Renal cortex interstitium (tissue), 11 donors: ENCODE results near the gene SYF2. TPM values are rescaled to one million over a fixed set of nuclear protein-coding genes. Genes with fewer than 3 reads are reported as not detected.
"Not testable (repeated sequence)": the region's sequence is repeated elsewhere in the genome, so short reads cannot be mapped to it uniquely, and the experiment has no call there.

Experiments used
- DNase-seq, 11 donors: peaks; one replicate each; pipeline ENCODE4 v3.0.0-alpha.2; 2013; ENCODE audit warnings: low read depth in 9 of 11, low spot score in 4 of 11; ENCODE audit errors: extremely low read depth in 1 of 11
- polyA plus RNA-seq, 3 donors: library from polyadenylated mRNA; unstranded; fragments of 120-200 nt; gene quantifications; one replicate each; pipeline ENCODE4 v1.2.1, GENCODE V29; 2013; ENCODE audit not compliant: insufficient read length in 3 of 3

Gene SYF2
- polyA plus RNA-seq, 3 donors = 94.5 to 125 (median 105) TPM

DNA sequence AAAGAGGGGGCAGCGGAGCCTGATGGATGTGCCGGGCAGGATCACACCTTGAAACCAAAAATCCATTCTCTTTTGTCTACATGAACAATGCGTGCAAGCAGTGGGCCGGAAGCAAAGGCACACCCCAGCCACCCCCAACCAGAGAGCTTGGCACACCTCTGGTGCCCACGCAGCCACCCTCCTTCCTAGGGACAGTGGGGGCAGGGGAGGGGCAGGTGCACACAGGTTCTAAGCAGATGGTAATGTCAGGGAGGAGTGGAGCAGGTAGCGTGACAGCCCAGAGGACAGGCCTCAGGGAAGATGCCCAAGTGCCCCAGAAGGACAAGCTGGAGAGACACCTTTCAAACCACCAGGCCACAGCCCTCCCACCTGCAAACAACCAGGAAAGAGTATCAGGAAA, 36.5 kb downstream of the SYF2 start:
- DNase-seq = no peak

DNA sequence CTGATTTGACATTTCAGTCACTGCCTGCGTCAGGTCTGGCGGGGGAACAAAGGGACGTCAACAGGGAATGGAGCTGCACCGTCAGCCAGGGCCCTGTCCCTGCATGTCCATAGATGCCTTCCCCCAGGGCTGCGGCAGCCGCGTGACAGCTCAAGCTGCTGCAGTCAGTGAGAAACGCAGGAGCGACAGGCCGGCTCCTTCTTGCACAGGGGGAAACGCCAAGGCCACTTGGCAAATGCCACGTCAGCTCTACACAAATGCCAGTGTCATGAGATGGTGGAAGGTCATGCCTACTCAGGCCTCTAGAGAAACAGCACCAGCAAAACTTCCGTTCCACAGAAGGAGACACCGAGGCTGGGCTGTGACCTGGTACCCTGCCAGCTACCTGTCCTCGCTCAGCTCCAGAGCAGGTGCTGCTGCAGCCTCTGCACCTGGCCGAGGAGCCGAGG, 37.7 kb downstream of the SYF2 start:
- DNase-seq = no peak

DNA sequence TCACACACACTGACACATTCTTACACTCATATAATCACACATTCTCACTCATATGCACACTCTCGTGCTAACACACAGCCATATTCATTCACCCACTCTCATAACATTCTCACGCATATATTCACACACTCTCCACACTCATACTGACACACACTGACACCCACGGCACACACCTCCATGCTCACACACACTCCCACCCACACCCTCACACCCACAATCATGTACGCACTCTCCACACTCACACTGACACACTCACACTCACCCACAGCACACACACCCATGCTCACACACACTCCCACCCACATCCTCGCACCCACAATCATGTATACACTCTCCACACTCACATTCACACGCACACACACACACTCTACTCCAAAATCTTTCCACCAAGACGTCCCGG, 38.2 kb downstream of the SYF2 start:
- no peak for DNase-seq

DNA sequence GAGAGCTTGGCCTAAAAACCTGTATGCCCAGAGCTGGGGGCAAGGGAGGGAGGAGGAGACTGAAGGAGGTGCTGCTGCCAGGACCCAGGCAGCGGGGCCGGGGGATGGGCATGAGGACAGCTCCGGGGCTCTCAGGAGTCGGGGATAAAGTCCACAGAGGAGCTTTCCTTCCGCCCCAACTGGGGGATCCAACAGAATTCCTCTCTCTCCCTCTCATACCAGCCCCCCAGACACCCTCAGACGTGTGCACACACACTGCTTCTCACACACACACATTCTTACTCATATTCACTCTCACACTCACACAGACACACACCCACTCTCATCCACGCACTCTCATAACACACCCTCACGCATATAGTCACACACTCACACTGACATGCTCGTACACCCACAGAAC, 39.1 kb downstream of the SYF2 start:
- DNase-seq = no peak

DNA sequence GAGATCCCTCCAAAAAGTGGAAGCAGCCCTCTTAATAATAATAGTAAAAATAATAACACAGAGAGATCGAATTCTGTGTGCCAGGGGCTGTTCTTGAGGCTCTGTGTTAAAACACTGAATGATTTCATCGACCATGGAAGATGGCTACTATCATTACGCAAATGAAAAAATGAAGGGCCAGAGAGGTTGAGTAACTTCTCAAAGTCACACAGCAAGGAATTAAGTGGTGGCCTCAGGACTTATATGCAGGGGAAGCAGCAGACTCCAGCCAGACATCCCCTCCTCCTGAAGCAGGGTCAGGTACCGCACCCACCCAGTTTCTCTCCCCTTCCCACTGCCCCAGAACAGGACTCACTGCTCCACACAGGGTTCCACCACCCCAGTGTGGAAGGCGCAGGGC, 40.1 kb downstream of the SYF2 start:
- DNase-seq = no peak

DNA sequence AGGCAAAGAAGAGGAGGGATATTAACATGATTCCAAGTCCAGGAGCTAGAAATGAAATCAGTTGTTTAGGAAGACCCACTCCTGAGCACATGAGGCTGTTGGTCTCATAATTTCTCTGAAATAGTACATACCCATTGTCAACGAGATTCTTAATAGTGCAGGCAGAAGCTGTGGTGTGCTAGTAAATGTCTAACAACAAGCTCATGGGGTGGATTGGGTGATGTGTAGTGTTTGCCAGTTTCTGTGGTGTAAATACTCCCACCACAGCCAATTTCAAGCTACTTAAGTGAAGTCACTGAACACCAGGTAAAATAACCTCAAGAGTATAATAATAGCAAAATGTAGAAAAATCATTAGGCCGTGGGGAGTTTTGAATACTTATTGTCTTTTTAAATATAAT, 42.0 kb downstream of the SYF2 start:
- no peak for DNase-seq

DNA sequence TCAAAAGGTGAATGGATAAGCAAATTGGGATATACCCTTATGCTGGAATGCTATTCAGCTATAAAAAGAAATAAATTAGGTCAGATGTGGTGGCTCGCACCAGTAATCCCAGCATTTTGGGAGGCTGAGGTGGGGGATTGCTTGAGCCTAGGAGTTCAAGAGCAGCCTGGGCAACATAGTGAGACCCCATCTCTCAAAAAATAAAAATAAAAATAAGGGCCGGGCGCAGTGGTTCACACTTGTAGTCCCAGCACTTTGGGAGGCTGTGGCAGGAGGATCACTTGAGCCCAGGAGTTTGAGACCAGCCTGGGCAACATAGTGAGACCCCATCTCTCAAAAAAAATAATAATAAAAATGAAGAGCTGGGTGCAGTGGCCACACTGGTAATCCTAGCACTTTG, 44.4 kb downstream of the SYF2 start:
- not testable (repeated sequence) for DNase-seq

DNA sequence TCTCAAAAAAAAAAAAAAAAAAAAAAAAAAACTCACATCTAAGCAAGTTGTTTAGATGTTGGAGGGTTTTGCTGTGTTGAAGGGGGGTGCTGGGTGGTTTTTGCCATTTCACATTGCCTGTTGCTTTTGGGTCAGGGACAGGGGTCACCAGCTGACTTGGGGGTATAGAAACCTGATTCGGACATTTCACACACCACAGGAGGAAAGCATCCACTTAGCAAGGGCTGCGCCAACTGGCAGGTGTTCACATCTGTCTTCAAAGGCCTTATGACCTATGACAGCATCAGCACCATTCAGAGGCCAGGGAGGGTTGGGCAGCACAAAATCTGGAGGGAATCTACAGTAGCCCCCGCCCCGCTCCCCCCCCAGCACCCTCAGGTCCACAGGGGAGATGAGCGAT, 45.2 kb downstream of the SYF2 start:
- no peak for DNase-seq

DNA sequence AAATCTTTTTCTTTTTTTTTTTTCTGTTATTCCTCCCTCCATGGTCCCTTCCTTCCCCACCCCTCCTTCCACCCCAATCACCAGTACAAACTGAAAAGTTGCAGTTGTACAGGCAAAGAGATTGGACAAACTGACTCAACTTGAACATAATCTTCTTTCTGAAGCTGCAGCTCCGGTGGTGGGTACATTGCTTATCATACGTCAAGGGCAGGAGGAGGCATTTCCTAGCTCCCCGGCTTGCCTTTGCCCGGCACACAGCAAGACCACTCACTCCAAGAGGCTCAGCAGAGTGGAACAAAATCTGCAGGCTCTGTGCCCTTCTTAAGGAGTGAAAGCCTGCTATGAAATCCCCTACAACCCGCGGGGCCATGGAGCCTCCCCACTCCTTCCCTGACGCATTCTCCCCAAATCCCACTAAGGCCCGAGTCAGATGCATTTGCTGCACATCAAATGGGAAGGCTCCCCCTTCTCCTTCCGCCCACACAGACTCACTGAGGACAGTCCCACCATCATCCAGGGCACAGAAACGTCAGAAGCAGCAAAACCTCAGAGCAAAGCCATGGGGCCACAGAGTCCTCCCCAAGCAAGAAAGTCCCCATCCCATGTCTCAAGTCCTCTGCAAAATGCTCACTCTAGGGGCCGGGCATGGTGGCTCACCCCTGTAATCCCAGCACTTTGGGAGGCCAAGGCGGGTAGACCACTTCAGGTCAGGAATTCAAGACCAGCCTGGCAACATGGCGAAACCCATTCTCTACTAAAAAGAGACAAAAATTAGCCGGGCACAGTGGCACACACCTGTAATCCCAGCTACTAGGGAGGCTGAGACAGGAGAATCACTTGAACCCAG, 45.9 kb downstream of the SYF2 start:
- no peak for DNase-seq

DNA sequence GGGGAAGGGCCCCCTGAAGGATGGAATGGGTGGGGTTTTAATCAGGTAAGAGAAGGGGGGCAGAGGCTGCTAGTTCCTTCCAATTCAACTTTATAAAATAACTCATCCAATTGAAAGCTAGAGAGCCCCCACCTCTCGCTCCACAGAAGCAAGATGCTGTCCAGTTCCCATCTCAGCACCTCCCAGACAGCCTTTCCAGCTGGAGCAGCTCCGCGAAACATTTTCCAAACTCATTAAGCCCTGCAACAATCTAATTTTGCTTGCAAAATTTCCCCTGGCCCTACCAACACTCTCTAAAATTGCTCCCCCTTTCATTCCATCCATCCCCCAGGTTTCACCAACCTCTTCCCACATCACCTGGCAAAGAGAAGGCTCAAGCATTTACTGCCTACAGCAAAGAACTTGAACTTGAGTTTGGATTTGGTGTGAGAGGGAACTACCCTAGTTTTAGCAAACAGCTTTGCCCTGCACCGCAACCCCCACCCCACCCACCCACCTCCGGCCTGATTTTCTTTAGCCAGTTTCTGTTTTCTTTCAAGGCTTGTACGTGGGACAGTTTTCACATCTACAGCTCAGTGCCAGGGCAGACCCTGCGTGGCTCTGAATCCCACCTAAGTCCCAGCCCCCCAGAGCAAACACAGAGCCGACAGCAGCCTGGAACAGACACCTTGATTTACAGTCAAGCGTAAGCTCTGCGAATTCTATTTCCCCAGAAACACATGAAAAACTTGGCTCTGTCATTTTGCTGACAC, 46.7 kb downstream of the SYF2 start:
- no peak for DNase-seq

DNA sequence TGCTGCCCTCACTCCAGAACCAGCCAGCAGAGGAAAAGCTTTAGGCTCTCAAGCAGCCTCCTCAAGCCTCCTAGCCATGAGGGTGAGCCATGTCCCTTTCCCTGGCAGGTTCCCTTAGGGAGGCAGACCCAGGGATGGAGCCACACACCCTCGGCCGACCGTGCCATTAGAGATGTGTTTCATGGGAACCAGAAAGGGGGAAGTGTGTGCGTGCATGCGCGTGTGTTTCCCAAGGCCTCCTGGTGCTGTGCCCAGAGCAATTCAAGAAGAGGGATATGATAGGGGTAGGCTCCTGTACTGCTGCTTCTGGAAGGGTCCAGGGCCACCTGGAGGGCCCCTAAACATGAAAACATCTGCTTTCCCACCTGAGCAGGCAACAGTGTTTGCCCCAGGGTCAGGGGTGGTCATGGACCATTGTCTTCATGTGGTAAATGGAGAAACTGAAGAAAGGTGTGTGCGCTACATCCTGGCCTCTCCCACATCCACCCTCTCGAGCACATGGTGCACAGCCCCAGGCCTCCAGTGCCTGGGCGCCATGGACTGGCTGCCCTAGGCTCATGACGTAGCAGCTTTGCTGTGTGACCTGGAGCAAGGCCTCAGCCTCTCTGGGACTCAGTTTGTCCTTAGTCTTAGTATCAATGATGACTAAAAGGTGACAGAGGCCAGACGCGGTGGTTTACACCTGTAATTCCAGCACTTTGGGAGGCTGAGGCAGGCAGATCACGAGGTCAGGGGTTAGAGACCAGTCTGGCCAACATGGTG, 48.1 kb downstream of the SYF2 start:
- no peak for DNase-seq

DNA sequence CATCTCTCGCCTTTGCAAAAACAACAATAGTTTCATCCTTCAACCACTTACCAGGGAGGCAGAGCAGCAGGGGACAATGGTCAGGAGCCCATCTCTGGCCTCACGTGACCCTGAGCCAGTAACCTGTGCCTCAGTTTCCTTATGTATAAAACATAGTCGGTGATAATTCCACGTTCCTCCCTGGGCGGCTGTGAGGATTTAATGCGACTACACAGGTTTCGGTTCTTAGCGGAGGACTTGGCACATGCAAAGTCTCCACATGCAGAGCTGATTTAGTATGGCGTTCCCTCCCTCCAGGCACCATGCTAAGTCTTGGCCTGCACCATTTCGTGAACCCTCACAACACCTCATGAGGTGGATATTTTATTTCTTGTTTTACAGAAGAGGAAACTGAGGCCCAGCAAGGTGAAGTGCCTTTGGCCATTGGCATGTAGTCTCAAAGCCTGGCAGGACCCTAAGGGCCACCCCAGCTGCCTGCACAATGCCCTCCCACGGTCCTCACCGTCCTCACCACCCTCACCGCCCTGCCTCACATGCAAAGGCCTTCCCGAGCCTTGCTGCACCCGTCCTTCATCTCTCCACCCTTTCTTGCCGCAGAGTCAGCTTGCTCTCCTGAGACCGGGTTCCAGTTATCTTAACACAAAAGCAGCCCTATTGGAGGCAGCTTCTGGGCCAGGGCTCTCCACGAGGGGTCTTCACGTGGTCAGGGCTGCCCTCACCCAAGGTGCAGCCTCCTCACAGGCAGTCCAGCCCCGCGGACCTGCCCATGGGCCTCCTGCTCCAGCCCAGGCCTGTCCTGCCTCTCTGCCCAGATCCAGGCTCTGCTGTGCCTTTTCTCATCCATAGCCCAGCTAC, 48.9 kb downstream of the SYF2 start:
- no peak for DNase-seq

DNA sequence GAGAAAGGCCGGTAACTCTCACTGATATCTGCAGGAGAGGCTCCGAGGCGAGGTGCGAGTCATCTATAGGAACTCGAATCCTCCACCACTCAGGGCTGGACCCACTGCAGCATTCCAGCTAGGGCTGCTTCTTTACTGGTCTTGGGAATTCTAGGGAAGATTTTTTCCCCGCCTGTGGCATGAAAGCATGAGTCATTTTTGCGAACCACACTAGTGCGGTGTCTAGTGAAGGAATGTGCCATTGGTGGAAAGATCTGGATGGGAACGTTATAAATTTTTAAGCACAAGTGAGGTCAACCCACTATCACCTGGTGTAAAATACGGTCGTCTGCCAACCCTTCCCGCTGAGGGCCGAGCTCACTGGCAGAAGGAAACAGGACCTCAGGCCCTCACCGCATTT, 49.7 kb downstream of the SYF2 start:
- DNase-seq = no peak

DNA sequence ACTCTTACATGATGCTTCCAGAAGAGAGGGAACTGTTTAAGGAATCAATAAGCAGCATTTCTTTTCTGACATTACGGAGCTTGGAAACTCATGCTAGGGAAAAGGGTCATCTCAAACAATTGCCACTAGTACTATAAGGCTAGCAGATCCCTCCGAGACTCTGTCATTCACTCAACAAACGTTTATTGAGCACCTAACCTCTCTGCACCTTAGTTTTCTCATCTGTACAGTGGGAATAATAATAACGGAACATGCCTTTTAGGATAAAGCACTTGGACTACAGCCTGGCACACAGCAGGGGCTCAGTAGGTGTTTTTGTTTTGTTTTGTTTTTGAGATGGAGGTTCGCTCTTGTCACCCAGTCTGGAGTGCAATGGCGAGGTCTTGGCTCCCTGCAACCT, 51.3 kb downstream of the SYF2 start:
- no peak for DNase-seq

DNA sequence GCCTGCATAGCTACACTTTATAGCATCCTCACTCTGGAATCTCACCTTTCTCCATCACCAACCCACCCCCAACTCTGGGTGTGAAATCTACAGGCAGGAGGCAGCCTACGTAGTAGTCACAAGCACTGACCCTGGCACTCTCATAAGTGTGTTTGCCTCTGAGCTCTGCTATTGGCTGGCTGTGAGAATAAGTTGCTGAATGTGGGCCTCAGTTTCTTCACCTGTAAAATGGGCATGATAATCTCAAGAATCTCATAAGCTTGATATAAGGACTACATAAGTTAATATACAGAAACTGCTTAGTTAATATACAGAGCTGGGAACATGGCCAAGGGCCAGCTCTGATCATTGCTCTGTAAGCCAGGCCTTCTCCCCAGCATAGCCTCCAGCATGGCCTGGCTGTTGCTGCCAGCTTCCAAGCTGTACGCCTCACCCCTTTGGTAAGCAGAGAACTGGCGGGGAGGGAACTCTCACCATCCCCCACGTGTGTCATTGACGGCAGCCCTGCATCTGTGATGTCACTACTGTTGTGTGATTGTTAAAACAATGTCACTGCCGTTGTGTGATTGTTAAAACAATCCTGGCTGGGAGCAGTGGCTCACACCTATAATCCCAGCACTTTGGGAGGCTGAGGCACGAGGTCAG, 53.3 kb downstream of the SYF2 start:
- DNase-seq = no peak

DNA sequence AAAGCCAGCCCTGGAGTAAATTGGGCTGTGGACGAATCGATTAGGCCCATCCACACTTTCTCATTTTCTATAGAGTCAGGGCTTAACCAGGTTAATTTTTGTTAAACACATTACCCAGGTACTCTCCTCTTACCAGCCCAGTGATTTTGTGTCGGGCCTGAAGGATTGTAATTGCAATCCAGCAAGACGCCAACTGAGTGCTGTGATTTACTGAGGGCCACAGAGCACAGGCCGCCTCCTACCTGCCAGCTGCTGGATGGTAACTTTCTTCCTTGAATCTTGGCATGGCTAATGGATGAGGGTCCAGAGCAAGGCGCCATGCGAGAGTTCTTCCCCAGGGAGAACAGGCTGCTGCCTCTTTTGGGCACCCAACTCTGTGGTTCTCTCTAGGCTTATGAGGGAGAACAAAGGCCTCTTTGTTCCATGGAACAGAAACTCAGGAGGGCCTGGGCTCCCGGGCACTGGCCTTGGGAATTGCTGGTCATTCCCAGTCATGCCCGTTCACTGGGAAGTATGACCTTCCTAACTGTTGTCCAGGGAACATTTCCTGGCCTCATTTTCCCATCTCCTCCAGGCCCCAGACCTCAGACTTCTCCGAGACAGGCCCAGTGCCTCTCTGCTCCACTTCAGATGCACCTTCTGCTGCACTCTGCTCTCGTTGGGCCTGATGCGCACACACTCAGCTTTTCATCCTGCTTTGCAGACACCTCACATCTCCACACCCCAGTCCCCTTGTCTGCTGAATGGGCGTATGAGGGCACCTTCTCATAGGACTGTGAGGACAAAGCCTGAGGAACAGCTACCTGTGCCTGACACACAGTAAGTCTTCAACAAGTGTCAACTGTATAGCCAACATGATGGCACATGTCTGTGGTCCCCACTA, 57.3 kb downstream of the SYF2 start:
- no peak for DNase-seq

DNA sequence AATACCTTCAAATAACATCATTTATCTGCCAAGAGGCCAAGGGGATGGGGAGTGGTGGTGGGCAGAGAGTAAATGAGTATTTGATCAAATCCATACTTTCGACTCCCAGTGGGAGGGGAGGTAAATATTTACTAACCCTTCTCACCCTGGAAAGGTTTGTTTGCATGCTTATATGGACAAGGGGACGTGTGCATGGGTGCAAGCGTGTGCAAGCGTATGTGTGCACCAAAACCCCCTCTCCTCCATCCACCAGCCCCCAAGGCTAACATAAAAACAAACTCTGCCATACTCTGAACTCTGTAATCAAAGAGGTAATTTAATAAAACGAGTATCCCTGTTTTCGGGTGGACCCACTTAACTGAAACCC, 58.0 kb downstream of the SYF2 start:
- no peak for DNase-seq
